SK-N-SH (cell line): ENCODE measurements around the gene C5orf58. TPM values are rescaled to one million over a fixed set of nuclear protein-coding genes. Genes with fewer than 3 reads are reported as not detected.

Source experiments
- CTCF ChIA-PET: fragments of 300-600, 350-600 bp; formaldehyde crosslinking; extraction: SDS; loops from one replicate; lab custom pipeline; 2021; lab: Yijun Ruan, JAX
- POLR2A ChIA-PET: fragments of 350-600 bp; sonication (Branson Sonifier 250); formaldehyde crosslinking; extraction: SDS; loops from one replicate; lab custom pipeline; 2020; ENCODE audit warnings: antibody characterized with exemption, inconsistent platforms; lab: Yijun Ruan, JAX
- DNase-seq: peaks from one replicate; pipeline ENCODE4 v3.0.0; 2012
- H2AFZ ChIP-seq: fragments of 200-600 bp; sonication (generic); 2 replicates; pipeline ENCODE4 v1.8.1; 2016; ENCODE audit warnings: antibody characterized with exemption, mild to moderate bottlenecking, low read depth
- H3F3A ChIP-seq: fragments of 200-600 bp; sonication (generic); replicated peaks from 2 replicates; pipeline ENCODE3; 2016; ENCODE audit warnings: antibody characterized with exemption, mild to moderate bottlenecking; ENCODE audit not compliant: insufficient read depth
- H3K27ac ChIP-seq, 2 experiments: fragments of 200-500 bp in 1 of 2; fragments of 200-600 bp in 1 of 2; sonication (Bioruptor generic) in 1 of 2; sonication (generic), shearing (Covaris generic) in 1 of 2; 2 replicates each; pipeline versions ENCODE4 v1.5.1 to v1.6.1; 2014 to 2016; ENCODE audit warnings: low read depth in 2 of 2, inconsistent platforms in 1 of 2, low read length in 1 of 2, mild to moderate bottlenecking in 1 of 2, mixed read lengths in 1 of 2
- H3K27me3 ChIP-seq: fragments of 200-600 bp; sonication (generic), shearing (Covaris generic); 2 replicates; pipeline ENCODE4 v1.6.1; 2016; ENCODE audit warnings: mixed run types; ENCODE audit not compliant: insufficient read depth
- H3K36me3 ChIP-seq, 2 experiments: fragments of 200-500 bp in 1 of 2; fragments of 200-600 bp in 1 of 2; sonication (Bioruptor generic) in 1 of 2; sonication (generic) in 1 of 2; replicated peaks in 1 of 2; 2 replicates each; pipeline versions ENCODE3 to v1.5.1; 2014 to 2016; ENCODE audit warnings: low read length in 1 of 2, mild to moderate bottlenecking in 1 of 2; ENCODE audit not compliant: insufficient read depth in 2 of 2, control insufficient read depth in 1 of 2
- H3K4me1 ChIP-seq, 2 experiments: fragments of 200-500 bp in 1 of 2; fragments of 200-600 bp in 1 of 2; sonication (Bioruptor generic) in 1 of 2; sonication (generic), shearing (Covaris generic) in 1 of 2; 2 replicates each; pipeline versions ENCODE4 v1.5.1 to v1.6.1; 2014 to 2016; ENCODE audit warnings: low read depth in 1 of 2, low read length in 1 of 2, mixed run types in 1 of 2; ENCODE audit not compliant: insufficient read depth in 2 of 2, control insufficient read depth in 1 of 2
- H3K4me2 ChIP-seq: fragments of 200-600 bp; sonication (generic), shearing (Covaris generic); 2 replicates; pipeline ENCODE4 v1.6.1; 2017; ENCODE audit warnings: mixed run types
- H3K4me3 ChIP-seq, 2 experiments: fragments of 200-500 bp in 1 of 2; fragments of 200-600 bp in 1 of 2; sonication (Bioruptor generic) in 1 of 2; sonication (generic), shearing (Covaris generic) in 1 of 2; 2 replicates each; pipeline versions ENCODE4 v1.5.1 to v1.8.1; 2014 to 2016; ENCODE audit warnings: low read depth in 2 of 2, inconsistent platforms in 1 of 2, low read length in 1 of 2, mild to moderate bottlenecking in 1 of 2, mixed read lengths in 1 of 2, moderate library complexity in 1 of 2
- H3K79me2 ChIP-seq: fragments of 200-600 bp; sonication (generic); 2 replicates; pipeline ENCODE4 v1.8.1; 2017; ENCODE audit warnings: mild to moderate bottlenecking; ENCODE audit not compliant: insufficient read depth
- H3K9ac ChIP-seq: fragments of 200-600 bp; sonication (generic); 2 replicates; pipeline ENCODE4 v1.6.1; 2017; ENCODE audit warnings: mixed run types
- H3K9me2 ChIP-seq: fragments of 200-600 bp; sonication (generic); 2 replicates; pipeline ENCODE4 v1.6.1; 2017; ENCODE audit warnings: mixed run types
- H3K9me3 ChIP-seq: fragments of 200-600 bp; sonication (generic); 2 replicates; pipeline ENCODE4 v1.6.1; 2017; ENCODE audit warnings: mixed run types, mild to moderate bottlenecking, moderate library complexity
- H4K20me1 ChIP-seq: fragments of 200-600 bp; sonication (generic); 2 replicates; pipeline ENCODE4 v1.6.1; 2017; ENCODE audit warnings: mild to moderate bottlenecking, mixed run types; ENCODE audit not compliant: insufficient read depth
- EP300 ChIP-seq, 2 experiments: IDR thresholded peaks; 2 replicates each; pipeline versions ENCODE4 v1.4.0 to v1.6.1; 2012; ENCODE audit warnings: borderline replicate concordance in 1 of 2, low read depth in 1 of 2, low read length in 1 of 2
- EZH2phosphoT487 ChIP-seq: fragments of 200-600 bp; sonication (generic); IDR thresholded peaks from 2 replicates; pipeline ENCODE4 v1.6.1; 2017; ENCODE audit warnings: low read depth, mixed run types, mild to moderate bottlenecking, antibody characterized with exemption, moderate library complexity, borderline replicate concordance
- FOXJ3 ChIP-seq: sonication (generic); formaldehyde crosslinking; IDR thresholded peaks from 2 replicates; pipeline ENCODE4 v1.5.1; 2020; ENCODE audit warnings: mild to moderate bottlenecking, missing genetic modification reagents
- FOXM1 ChIP-seq: IDR thresholded peaks from 2 replicates; pipeline ENCODE4 v1.4.0; 2012; ENCODE audit warnings: low read depth, mild to moderate bottlenecking
- GABPA ChIP-seq: IDR thresholded peaks from 2 replicates; pipeline ENCODE4 v1.4.0; 2012; ENCODE audit warnings: low read depth, mild to moderate bottlenecking
- IRF3 ChIP-seq: fragments of 150-350 bp; IDR thresholded peaks from 2 replicates; pipeline ENCODE4 v1.6.1; 2016; ENCODE audit warnings: mild to moderate bottlenecking, low read depth, low read length
- JUND ChIP-seq: IDR thresholded peaks from 2 replicates; pipeline ENCODE4 v1.4.0; 2012
- MEF2A ChIP-seq: IDR thresholded peaks from 2 replicates; pipeline ENCODE4 v1.4.0; 2012; ENCODE audit warnings: low read depth, borderline replicate concordance
- NRF1 ChIP-seq: IDR thresholded peaks from 2 replicates; pipeline ENCODE4 v1.6.1; 2012; ENCODE audit warnings: low read depth, mild to moderate bottlenecking, low read length
- PBX3 ChIP-seq: IDR thresholded peaks from 2 replicates; pipeline ENCODE4; 2012
- POLR2AphosphoS5 ChIP-seq: IDR thresholded peaks from 2 replicates; pipeline ENCODE4 v1.6.1; 2012; ENCODE audit warnings: low read depth, low read length
- RAD21 ChIP-seq: IDR thresholded peaks from 2 replicates; pipeline ENCODE4 v1.6.1; 2012; ENCODE audit warnings: mild to moderate bottlenecking, low read length
- REST ChIP-seq: IDR thresholded peaks from 2 replicates; pipeline ENCODE4 v1.6.1; 2012; ENCODE audit warnings: mild to moderate bottlenecking, low read depth, low read length, moderate library complexity
- RFX5 ChIP-seq: IDR thresholded peaks from 2 replicates; pipeline ENCODE4 v1.6.1; 2012; ENCODE audit warnings: mild to moderate bottlenecking, improper control_type of control experiment, low read length
- RXRA ChIP-seq: IDR thresholded peaks from 2 replicates; pipeline ENCODE4 v1.4.0; 2012; ENCODE audit warnings: low read depth, mild to moderate bottlenecking, borderline replicate concordance
- SIN3A ChIP-seq: IDR thresholded peaks from 2 replicates; pipeline ENCODE4 v1.6.1; 2012; ENCODE audit warnings: low read depth, mild to moderate bottlenecking, low read length, moderate library complexity, borderline replicate concordance
- SMC3 ChIP-seq: IDR thresholded peaks from 2 replicates; pipeline ENCODE4 v1.6.1; 2012; ENCODE audit warnings: low read depth, low read length, improper control_type of control experiment
- TAF1 ChIP-seq: IDR thresholded peaks from 2 replicates; pipeline ENCODE4 v1.6.1; 2012; ENCODE audit warnings: low read depth, mild to moderate bottlenecking, low read length, moderate library complexity, borderline replicate concordance
- TCF12 ChIP-seq: IDR thresholded peaks from 2 replicates; pipeline ENCODE4 v1.4.0; 2012
- WGBS: methylation state at CpG from one replicate; pipeline ENCODE4 v1.1.6; 2017; ENCODE audit warnings: low lambda C conversion rate; 5-methylcytosine and 5-hydroxymethylcytosine counted together
- polyA plus RNA-seq, 3 experiments: library from polyadenylated mRNA; depleted of rRNA; stranded (reverse); fragments of >200 nt; gene quantifications; 2 replicates each; pipeline ENCODE4 v1.2.3, GENCODE V29; 2012
- TF ChIP-seq, protein P1 (sequence below): fragments of 150-350 bp; IDR thresholded peaks from 2 replicates; pipeline ENCODE4 v1.6.1; 2017; ENCODE audit warnings: antibody characterized with exemption, low read length, low read depth, borderline replicate concordance
- TF ChIP-seq, protein P2 (sequence below): IDR thresholded peaks from 2 replicates; pipeline ENCODE4 v1.4.0; 2012; ENCODE audit warnings: low read depth, borderline replicate concordance

The C5orf58 gene
- polyA plus RNA-seq, 1 of the 3 experiments (the other 2 are of a cell fraction), result not detected

DNA sequence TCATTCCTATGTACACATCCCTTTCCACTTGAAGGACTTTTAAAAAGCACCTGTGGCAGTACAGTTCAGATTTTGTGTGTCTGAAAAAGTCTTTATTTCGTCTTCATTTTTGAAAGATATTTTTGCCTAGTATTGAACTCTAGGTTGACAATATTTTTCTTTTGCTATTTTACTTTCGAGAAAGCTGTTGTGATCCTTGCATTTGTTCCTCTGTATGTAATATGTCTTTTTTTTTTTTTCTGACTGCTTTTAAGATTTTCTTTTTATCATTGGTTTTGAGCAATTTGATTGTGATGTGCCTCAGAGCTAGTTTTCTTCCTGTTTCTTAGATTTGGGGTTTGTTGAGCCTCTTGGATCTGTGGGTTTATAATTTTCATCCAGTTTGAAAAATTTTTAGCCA is 51.4 kb downstream of the C5orf58 start:
- 13% methylated on average over 2 of the region's 2 CpGs for WGBS
- Histone ChIP-seq H4K20me1 (no peaks in the 10 kb centered on the region), H3K9me3 (0 out of 2 replicates have a peak, but pooled peaks cover 4% of the 10 kb centered on the region), H3K4me2 (no peak overlapping the region), H3K27me3 (no peaks in the 10 kb centered on the region), H3F3A (no peaks in the 10 kb centered on the region), H3K36me3 (no peaks in the 10 kb centered on the region)
- ChIA-PET POLR2A (no interaction called here), CTCF (no interaction called here)
- no peak for TF ChIP-seq EP300 (IDR thresholded peaks at IDR 0.05; ENCODE audit: borderline replicate concordance in 1 of 2, low read depth in 1 of 2, low read length in 1 of 2)
- TF ChIP-seq EZH2phosphoT487, result no peak
- TF ChIP-seq RXRA, result no peak
- TF ChIP-seq, protein P1, sequence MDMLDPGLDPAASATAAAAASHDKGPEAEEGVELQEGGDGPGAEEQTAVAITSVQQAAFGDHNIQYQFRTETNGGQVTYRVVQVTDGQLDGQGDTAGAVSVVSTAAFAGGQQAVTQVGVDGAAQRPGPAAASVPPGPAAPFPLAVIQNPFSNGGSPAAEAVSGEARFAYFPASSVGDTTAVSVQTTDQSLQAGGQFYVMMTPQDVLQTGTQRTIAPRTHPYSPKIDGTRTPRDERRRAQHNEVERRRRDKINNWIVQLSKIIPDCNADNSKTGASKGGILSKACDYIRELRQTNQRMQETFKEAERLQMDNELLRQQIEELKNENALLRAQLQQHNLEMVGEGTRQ, result no peak
- TF ChIP-seq GABPA, result no peak
- TF ChIP-seq, all 33 proteins: peak for 0
- Histone ChIP-seq H3K4me1 (peaks cover 0 to 2% of the 10 kb centered on the region in 2 experiments; a peak in 1 of 4 replicates), H3K9me2 (no peaks in the 10 kb centered on the region), H3K27ac (no peak overlapping the region), H3K9ac (no peak overlapping the region), H2AFZ (no peak overlapping the region), H3K4me3 (no peak overlapping the region), H3K79me2 (no peaks in the 10 kb centered on the region)
- no peak for DNase-seq

GRCh38 chr5:170285181-170285580 is 52.4 kb downstream of the C5orf58 start:
- H2AFZ ChIP-seq, result no peak overlapping the region
- no peak overlapping the region for H3K4me2 ChIP-seq
- DNase-seq, result no peak
- H3K9ac ChIP-seq, result no peak overlapping the region
- ChIA-PET POLR2A (no interaction called here), CTCF (no interaction called here)
- no peak overlapping the region for H3K27ac ChIP-seq
- H3K9me3 ChIP-seq, result 0 out of 2 replicates have a peak, but pooled peaks cover 4% of the 10 kb centered on the region
- H3K4me3 ChIP-seq, result no peak overlapping the region
- no peaks in the 10 kb centered on the region for H3K27me3 ChIP-seq
- H3K36me3 ChIP-seq, result no peaks in the 10 kb centered on the region
- no peaks in the 10 kb centered on the region for H3F3A ChIP-seq
- no peak for TF ChIP-seq SIN3A
- TF ChIP-seq SMC3, result no peak
- TF ChIP-seq, protein P2, sequence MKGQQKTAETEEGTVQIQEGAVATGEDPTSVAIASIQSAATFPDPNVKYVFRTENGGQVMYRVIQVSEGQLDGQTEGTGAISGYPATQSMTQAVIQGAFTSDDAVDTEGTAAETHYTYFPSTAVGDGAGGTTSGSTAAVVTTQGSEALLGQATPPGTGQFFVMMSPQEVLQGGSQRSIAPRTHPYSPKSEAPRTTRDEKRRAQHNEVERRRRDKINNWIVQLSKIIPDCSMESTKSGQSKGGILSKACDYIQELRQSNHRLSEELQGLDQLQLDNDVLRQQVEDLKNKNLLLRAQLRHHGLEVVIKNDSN, result no peak
- TF ChIP-seq IRF3, result no peak
- TF ChIP-seq EP300 (IDR thresholded peaks at IDR 0.05; ENCODE audit: borderline replicate concordance in 1 of 2, low read depth in 1 of 2, low read length in 1 of 2), result no peak
- no peak for TF ChIP-seq RAD21
- no peak for TF ChIP-seq PBX3
- TF ChIP-seq RFX5, result no peak
- no peak for TF ChIP-seq JUND
- TF ChIP-seq RXRA, result no peak
- TF ChIP-seq NRF1, result no peak
- no peak for TF ChIP-seq TAF1
- TF ChIP-seq TCF12, result no peak
- no peak for TF ChIP-seq FOXM1
- no peak for TF ChIP-seq FOXJ3
- TF ChIP-seq MEF2A, result no peak
- TF ChIP-seq REST, result no peak
- no peak for TF ChIP-seq POLR2AphosphoS5
- no peaks in the 10 kb centered on the region for H3K9me2 ChIP-seq
- no peaks in the 10 kb centered on the region for H3K4me1 ChIP-seq
- H3K79me2 ChIP-seq, result no peaks in the 10 kb centered on the region
- no peaks in the 10 kb centered on the region for H4K20me1 ChIP-seq
